Fibroblast of skin of left biceps (primary cell): ENCODE measurements around the gene DMXL1.
"Not testable (repeated sequence)": the region's sequence is repeated elsewhere in the genome, so short reads cannot be mapped to it uniquely, and the experiment has no call there.

Experiments used
- DNase-seq, 2 experiments: peaks; one replicate each; pipeline ENCODE4 v3.0.0-alpha.2; 2013; ENCODE audit warnings: low read depth in 2 of 2

Gene DMXL1

DNA sequence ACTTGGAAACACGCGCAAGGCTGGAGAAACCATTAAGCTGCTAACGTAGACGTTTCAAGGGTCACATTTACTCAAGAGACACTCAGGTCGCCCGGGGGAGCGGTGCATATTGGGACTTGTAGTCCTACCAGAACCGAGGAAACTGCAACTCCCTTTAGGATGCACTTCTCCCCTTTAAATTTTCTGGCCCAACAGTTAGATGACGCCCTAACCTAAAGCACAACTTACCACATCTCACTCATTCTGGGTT is 384 bp upstream of the DMXL1 start:
- no peak for DNase-seq

DNA sequence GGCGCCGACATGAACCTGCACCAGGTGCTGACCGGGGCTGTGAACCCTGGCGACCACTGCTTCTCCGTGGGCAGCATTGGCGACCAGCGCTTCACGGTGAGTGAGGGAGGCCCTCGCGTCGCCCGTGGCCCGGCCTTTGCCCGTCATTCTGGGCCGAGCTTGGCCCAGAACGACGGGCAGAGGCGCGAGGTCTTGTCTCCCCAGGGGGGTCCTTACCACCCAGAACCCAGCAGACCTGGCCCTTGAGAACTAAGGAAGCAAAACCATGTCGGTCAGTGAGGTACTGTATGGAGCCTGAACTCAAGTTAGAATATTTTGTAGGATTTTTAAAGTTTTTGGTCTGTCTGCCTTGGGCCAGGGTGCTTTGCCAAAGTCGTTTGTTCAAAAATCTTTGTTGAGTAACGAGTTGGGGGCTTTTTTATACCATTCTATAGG is 691 bp downstream of the DMXL1 start:
- DNase-seq: no peak

GRCh38 chr5:119072496-119072895 is 1.6 kb downstream of the DMXL1 start:
- DNase-seq: no peak

GRCh38 chr5:119073746-119074337 is 3.0 kb downstream of the DMXL1 start:
- DNase-seq: not testable (repeated sequence)

- DNase-seq: no peak
These were observed 3.5 kb downstream of the DMXL1 start for GRCh38 chr5:119074419-119074818.

DNA sequence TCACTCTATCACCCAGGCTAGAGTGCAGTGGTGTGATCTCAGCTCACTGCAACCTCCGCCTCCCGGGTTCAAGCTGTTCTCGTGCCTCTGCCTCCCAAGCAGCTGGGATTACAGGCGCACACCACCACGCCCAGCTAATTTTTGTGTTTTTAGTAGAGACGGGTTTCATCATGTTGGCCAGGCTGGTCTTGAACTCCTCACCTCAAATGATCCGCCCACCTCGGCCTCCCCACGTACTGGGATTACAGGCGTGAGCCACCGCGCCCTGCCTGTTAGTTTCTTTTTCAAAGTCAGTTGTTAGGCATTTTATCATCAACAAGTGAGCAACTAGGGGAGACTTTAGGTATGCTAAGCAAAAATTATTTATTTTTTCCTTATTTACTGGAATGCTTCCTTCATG is 4.4 kb downstream of the DMXL1 start:
- DNase-seq: not testable (repeated sequence)

GRCh38 chr5:119076080-119076479 is 5.2 kb downstream of the DMXL1 start:
- no peak for DNase-seq

- DNase-seq: no peak
These were observed 6.6 kb downstream of the DMXL1 start for GRCh38 chr5:119077444-119077843.

- no peak for DNase-seq
These were observed 7.4 kb downstream of the DMXL1 start for GRCh38 chr5:119078071-119078846.

DNA sequence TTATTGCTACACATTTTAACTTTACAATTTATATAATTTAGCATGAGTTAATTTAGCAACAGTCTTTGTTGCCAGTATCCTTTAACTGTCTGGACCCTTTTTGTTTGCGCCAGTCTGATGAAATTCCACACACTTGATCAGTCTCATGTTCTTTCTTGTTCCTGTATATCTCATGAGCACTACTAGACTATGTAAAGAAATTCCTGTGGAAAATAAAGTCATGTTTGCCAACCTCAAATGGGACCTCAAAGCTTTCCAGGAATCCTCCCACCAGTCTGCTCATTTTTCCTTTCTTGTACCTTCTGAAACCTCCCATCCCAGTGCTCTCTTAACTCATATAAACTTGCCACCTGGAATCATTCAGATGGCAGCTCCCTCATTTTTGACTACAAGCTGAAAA is 8.0 kb downstream of the DMXL1 start:
- DNase-seq: no peak

GRCh38 chr5:119079318-119079921 is 8.5 kb downstream of the DMXL1 start:
- no peak for DNase-seq

GRCh38 chr5:119080936-119081335 is 10.0 kb downstream of the DMXL1 start:
- DNase-seq: no peak

DNA sequence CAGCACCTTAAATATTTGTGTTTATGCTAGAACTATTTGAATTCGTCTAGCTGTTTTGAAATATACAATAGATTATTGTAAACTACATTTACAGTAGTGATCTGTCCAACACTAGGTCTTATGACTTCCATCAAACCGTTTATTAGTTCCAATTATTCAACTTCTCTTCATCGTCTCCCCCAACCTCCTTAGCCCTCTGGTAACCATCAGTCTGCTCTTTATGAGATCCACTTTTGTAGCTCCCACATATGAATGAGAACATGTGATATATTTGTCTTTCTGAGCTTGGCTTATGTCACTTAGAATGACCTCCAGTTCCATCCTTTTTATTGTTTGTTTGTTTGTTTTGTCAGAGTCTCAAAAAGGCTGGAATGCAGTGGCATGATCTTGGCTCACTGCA is 11.8 kb downstream of the DMXL1 start:
- no peak for DNase-seq

GRCh38 chr5:119083679-119084078 is 12.8 kb downstream of the DMXL1 start:
- no peak for DNase-seq

DNA sequence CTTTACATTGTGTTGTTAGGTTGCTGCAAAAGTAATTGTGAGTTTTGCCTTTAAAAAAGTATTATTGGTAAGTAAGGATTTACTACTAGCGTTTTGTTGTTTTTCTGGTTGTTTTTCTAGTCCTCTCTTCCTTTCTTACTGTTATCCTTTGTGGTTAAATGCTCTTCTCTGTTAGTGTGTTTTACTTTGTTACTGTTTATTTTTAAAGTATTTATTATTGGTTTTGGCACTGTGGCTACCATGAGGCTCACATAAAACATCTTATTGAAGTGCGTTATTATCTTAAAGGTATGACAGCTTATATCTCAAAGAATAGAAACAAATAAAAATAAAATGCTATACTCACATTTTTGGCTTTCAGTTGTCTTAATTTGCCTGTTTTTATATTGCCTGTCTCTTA is 17.6 kb downstream of the DMXL1 start:
- no peak for DNase-seq

DNA sequence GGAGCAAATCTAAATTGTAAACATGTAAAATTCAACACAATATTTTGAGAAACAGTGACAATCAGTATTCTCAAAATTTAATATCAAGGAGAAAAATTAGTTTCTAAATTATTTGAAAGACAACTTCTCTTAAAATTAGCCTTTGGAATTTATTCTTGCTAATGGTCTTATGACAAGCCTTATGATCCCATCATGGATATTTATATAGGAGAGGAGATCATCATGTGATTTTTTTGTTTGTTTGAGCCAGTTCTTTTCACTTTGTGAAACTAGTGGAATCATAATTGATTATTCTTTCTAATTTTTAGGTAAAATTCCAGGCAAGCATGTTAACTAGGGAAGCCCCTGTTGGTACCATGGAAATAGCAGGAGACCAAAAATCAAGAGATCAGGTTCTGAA is 24.7 kb downstream of the DMXL1 start:
- no peak for DNase-seq

GRCh38 chr5:119105971-119106370 is 35.1 kb downstream of the DMXL1 start:
- no peak for DNase-seq

DNA sequence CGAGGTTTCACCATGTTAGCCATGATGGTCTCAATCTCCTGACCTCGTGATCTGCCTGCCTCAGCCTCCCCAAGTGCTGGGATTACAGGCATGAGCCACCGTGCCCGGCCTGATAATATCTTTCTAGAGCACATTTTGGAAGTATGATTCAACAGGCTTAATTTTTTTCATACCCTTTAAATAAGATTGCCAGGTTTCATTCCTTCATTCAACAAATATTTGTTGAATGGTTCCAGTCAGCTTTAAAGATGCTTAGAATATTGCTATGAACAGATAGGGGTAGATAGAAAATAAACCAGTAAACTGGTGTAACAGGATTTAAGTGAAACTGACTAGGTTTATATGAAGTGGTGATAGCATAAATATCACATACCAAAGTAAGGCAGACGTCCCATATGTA is 41.3 kb downstream of the DMXL1 start:
- no peak for DNase-seq

- DNase-seq: no peak
These were observed 46.4 kb downstream of the DMXL1 start for GRCh38 chr5:119117237-119117636.

DNA sequence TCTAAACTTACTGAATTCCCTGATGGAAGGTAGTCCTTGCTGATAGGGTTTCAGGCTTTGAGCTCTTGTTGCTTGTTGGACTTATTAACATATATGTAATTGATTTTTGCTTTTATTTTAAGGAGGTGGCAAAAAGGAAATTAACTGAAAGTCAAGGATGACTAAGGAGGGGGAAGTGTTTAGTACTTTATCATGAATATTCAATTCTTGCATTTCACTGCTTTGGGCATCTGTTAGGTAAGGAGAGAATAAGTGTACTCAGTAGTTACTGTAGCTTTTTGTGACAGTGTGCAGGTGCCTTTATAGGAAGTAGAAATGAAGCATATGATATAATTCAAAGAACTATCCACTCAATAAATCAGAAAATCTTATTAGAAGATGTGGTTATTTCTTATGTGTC is 47.1 kb downstream of the DMXL1 start:
- no peak for DNase-seq

- no peak for DNase-seq
These were observed 50.0 kb downstream of the DMXL1 start for GRCh38 chr5:119120893-119121292.

- not testable (repeated sequence) for DNase-seq
These were observed 51.6 kb downstream of the DMXL1 start for GRCh38 chr5:119122474-119122873.

DNA sequence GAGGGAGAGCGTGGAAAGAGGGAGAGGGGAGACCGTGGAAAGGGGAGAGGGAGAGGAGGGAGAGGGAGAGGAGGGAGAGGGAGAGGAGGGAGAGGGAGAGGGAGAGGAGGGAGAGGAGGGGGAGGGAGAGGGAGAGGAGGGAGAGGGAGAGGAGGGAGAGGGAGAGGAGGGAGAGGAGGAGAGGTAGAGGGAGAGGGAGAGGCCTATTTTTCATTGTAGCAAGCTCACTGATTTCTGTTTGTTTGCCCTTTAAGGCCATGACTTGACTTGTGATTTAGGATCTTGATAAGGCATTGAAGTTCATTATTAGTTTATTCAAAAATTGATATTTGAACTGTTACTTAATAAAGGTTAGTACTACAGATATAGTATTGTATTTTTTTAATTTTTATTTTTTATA is 52.4 kb downstream of the DMXL1 start:
- no peak for DNase-seq

GRCh38 chr5:119129770-119130169 is 58.9 kb downstream of the DMXL1 start:
- no peak for DNase-seq
